ENCODE measurements around the gene DNAJB9. TPM values are rescaled to one million over a fixed set of nuclear protein-coding genes. Genes with fewer than 3 reads are reported as not detected.

DNAJB9 gene
- total and polyA plus RNA-seq, 9 of the 15 experiments (the other 6 are each of a cell fraction or from before 2014, with no cell fraction given) = 4.3 to 34.2 (median 9.6) TPM

DNA sequence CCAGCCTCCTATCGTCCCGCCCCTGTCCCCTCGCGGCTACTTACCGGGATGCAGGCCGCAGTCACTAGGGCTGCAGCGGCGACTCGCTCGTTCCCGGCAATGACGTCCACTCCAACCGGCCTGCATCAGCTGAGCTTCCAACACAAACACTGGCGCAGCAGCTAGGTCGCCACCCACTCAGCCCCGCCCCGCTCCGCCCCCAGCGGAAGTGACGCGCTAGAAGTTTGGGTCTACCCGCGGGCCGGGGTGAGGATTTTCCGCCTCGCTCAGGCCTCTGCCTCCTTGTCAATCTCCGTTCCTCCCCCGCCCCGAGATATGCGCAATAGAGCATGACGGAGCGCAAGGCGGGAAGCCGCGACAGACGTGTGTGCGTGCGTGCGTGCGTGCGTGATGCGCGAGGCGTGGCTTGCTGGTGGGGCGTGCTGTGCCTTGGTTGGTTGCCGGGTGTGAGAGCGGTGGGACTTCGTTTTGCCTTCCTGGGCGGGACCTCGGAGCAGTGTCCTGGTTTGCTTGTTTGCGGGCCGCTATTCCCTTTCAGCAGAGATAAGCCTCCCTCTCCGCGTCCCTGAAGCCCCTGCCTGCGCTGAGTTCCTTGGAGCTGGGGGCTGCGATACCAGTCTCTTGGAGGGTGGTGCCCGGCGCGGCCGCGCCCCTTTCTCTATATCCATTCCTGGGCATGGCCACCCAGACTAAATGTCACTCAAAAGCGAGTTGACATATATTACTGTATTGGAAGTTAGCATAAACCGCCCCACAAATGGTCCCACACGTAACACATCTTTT is 43.5 kb upstream of the DNAJB9 start, which contains the start of gene PNPLA8 (continued):
- TF ChIP-seq, protein P1, sequence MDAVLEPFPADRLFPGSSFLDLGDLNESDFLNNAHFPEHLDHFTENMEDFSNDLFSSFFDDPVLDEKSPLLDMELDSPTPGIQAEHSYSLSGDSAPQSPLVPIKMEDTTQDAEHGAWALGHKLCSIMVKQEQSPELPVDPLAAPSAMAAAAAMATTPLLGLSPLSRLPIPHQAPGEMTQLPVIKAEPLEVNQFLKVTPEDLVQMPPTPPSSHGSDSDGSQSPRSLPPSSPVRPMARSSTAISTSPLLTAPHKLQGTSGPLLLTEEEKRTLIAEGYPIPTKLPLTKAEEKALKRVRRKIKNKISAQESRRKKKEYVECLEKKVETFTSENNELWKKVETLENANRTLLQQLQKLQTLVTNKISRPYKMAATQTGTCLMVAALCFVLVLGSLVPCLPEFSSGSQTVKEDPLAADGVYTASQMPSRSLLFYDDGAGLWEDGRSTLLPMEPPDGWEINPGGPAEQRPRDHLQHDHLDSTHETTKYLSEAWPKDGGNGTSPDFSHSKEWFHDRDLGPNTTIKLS (IDR thresholded peaks at IDR 0.05; ENCODE audit: borderline replicate concordance, low read depth) = peak; percentile 57; the same call in 1 of the 2 replicates
- TF ChIP-seq RBBP5 (IDR thresholded peaks at IDR 0.05; ENCODE audit: borderline replicate concordance, insufficient read depth, low read length, poor library complexity, severe bottlenecking) (peak; percentile 93), ETV5 (CRISPR knock-in tag; IDR thresholded peaks at IDR 0.05; ENCODE audit: low read depth) (peak; percentile 87), MBD2 (IDR thresholded peaks at IDR 0.05; ENCODE audit: borderline replicate concordance, low read depth) (peak; percentile 44), PTRF (tag; IDR thresholded peaks at IDR 0.05) (no peak), JUND (IDR thresholded peaks at IDR 0.05; ENCODE audit: borderline replicate concordance, low read depth, low read length) (peak; percentile 66), JUND (tag; IDR thresholded peaks at IDR 0.05; ENCODE audit: borderline replicate concordance, low read depth, low read length) (peak; percentile 52; the same call in 1 of the 3 replicates), BACH1 (tag; IDR thresholded peaks at IDR 0.05) (no peak), TRIM24 (IDR thresholded peaks at IDR 0.05) (peak in 1 of 2 experiments; percentile 70; a peak in 2 of 4 replicates), ZNF75A (CRISPR knock-in tag; IDR thresholded peaks at IDR 0.05) (0 out of 2 replicates have a peak, but pooled peaks have one; percentile 38)
- TF ChIP-seq, protein P2, sequence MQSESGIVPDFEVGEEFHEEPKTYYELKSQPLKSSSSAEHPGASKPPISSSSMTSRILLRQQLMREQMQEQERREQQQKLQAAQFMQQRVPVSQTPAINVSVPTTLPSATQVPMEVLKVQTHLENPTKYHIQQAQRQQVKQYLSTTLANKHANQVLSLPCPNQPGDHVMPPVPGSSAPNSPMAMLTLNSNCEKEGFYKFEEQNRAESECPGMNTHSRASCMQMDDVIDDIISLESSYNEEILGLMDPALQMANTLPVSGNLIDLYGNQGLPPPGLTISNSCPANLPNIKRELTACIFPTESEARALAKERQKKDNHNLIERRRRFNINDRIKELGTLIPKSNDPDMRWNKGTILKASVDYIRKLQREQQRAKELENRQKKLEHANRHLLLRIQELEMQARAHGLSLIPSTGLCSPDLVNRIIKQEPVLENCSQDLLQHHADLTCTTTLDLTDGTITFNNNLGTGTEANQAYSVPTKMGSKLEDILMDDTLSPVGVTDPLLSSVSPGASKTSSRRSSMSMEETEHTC (IDR thresholded peaks at IDR 0.05) = no peak; the same call in 1 of the 2 replicates
- TF ChIP-seq, protein P3, sequence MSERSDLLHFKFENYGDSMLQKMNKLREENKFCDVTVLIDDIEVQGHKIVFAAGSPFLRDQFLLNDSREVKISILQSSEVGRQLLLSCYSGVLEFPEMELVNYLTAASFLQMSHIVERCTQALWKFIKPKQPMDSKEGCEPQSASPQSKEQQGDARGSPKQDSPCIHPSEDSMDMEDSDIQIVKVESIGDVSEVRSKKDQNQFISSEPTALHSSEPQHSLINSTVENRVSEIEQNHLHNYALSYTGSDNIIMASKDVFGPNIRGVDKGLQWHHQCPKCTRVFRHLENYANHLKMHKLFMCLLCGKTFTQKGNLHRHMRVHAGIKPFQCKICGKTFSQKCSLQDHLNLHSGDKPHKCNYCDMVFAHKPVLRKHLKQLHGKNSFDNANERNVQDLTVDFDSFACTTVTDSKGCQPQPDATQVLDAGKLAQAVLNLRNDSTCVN (CRISPR knock-in tag; IDR thresholded peaks at IDR 0.05) = peak; percentile 56; the same call in 1 of the 2 replicates
- TF ChIP-seq, protein P4, sequence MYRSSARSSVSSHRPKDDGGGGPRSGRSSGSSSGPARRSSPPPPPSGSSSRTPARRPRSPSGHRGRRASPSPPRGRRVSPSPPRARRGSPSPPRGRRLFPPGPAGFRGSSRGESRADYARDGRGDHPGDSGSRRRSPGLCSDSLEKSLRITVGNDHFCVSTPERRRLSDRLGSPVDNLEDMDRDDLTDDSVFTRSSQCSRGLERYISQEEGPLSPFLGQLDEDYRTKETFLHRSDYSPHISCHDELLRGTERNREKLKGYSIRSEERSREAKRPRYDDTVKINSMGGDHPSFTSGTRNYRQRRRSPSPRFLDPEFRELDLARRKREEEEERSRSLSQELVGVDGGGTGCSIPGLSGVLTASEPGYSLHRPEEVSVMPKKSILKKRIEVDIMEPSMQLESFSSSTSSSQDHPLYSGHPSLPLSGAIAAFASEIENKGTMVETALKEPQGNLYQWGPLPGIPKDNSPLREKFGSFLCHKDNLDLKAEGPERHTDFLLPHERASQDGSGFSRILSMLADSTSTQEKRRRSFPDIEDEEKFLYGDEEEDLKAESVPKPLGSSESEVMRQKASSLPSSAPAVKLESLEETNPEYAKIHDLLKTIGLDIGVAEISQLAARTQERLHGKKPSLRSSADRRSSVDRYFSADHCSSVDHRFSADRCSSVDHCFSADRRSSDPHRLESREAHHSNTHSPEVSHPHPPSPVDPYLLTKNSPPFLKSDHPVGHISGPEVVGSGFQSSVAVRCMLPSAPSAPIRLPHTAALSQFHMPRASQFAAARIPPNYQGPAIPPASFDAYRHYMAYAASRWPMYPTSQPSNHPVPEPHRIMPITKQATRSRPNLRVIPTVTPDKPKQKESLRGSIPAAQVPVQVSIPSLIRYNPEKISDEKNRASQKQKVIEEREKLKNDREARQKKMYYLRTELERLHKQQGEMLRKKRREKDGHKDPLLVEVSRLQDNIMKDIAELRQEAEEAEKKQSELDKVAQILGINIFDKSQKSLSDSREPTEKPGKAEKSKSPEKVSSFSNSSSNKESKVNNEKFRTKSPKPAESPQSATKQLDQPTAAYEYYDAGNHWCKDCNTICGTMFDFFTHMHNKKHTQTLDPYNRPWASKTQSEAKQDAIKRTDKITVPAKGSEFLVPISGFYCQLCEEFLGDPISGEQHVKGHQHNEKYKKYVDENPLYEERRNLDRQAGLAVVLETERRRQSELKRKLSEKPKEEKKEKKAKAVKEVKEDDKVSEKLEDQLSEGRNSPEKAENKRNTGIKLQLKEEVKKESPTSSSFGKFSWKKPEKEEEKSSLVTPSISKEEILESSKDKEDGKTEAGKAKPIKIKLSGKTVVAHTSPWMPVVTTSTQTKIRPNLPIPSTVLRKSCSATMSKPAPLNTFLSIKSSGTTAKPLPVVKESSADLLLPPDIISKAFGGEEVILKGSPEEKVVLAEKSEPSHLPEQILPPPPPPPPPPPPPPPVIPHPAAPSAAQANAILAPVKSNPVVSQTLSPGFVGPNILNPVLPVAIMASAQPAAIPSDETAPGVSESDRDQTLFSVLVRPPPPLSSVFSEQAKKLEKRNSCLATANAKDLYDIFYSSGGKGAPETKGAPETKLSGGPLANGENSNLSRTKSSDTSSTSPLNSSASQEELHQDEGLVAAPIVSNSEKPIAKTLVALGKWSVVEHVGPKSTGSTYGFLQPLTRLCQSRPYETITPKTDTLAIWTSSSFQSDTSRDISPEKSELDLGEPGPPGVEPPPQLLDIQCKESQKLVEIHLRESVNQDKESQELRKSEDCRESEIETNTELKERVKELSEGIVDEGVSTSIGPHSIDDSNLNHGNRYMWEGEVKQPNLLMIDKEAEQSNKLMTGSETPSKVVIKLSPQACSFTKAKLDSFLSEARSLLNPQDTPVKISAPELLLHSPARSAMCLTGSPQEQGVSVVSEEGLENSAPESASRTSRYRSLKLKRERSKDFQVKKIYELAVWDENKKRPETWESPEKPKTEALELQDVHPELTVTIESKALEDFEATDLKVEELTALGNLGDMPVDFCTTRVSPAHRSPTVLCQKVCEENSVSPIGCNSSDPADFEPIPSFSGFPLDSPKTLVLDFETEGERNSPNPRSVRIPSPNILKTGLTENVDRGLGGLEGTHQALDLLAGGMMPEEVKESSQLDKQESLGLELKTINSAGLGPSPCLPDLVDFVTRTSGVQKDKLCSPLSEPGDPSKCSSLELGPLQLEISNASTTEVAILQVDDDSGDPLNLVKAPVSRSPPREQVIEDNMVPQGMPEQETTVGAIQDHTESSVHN (IDR thresholded peaks at IDR 0.05; ENCODE audit: borderline replicate concordance in 1 of 2, low read depth in 1 of 2) = peak in 1 of 2 experiments; percentile 46; a peak in 2 of 4 replicates

All from K562 (cell line).